Esophagus (tissue), 2 donors: Measurements from ENCODE around the gene DNAH12. TPM values are rescaled to one million over a fixed set of nuclear protein-coding genes. Genes with fewer than 3 reads are reported as not detected.

Source experiments
- H3K27ac ChIP-seq, 2 donors: one replicate each; pipeline ENCODE4 v1.5.1; 2013; ENCODE audit warnings: low read depth in 2 of 2, mild to moderate bottlenecking in 2 of 2, inconsistent platforms in 1 of 2, low read length in 1 of 2, moderate library complexity in 1 of 2
- H3K27me3 ChIP-seq, 2 donors: one replicate each; pipeline ENCODE4 v1.6.1; 2013; ENCODE audit warnings: low read length in 2 of 2, control low read depth in 1 of 2, mild to moderate bottlenecking in 1 of 2; ENCODE audit not compliant: insufficient read depth in 2 of 2, control insufficient read depth in 1 of 2
- H3K36me3 ChIP-seq, 2 donors: one replicate each; pipeline ENCODE4 v1.6.1; 2013; ENCODE audit warnings: low read length in 1 of 2; ENCODE audit not compliant: control insufficient read depth in 2 of 2, insufficient read depth in 2 of 2
- H3K4me1 ChIP-seq, 2 donors: one replicate each; pipeline ENCODE4 v1.6.1; 2013; ENCODE audit warnings: low read length in 1 of 2; ENCODE audit not compliant: control insufficient read depth in 2 of 2, insufficient read depth in 2 of 2
- H3K4me3 ChIP-seq, 2 donors: one replicate each; pipeline ENCODE4 v1.5.1; 2013; ENCODE audit warnings: low read length in 2 of 2, mild to moderate bottlenecking in 2 of 2, low read depth in 1 of 2, moderate library complexity in 1 of 2
- H3K9me3 ChIP-seq, 2 donors: one replicate each; pipeline ENCODE4 v1.6.1; 2013; ENCODE audit warnings: mild to moderate bottlenecking in 2 of 2, low read depth in 1 of 2, low read length in 1 of 2, moderate library complexity in 1 of 2; ENCODE audit not compliant: control insufficient read depth in 2 of 2, insufficient read depth in 1 of 2
- WGBS, 2 donors: extraction: QIAGEN DNeasy Blood & Tissue Kit; methylation state at CpG; one replicate each; pipeline ENCODE4 v1.1.7; 2013; 5-methylcytosine and 5-hydroxymethylcytosine counted together
- polyA plus RNA-seq, 2 donors: library from polyadenylated mRNA; stranded (reverse); fragments of 200-250 nt; gene quantifications; one replicate each; pipeline ENCODE4 v1.2.3, GENCODE V29; 2013
- donor health status: healthy with polysubstance abuse.
- donor health status: Bipolar disorder and iron deficiency.

Gene DNAH12
- polyA plus RNA-seq, 2 donors: 0.06 to 0.24 TPM

GRCh38 chr3:57268416-57268815 lies 275.7 kb downstream of the DNAH12 start:
- Histone ChIP-seq H3K4me1 (no peaks in the 10 kb centered on the region), H3K36me3 (peaks cover 0 to 2% of the 10 kb centered on the region in 2 donors), H3K27me3 (no peaks in the 10 kb centered on the region), H3K4me3 (no peak overlapping the region), H3K27ac (no peak overlapping the region), H3K9me3 (no peaks in the 10 kb centered on the region)
- 84 to 90% methylated on average over 1 of the region's 1 CpG for WGBS, 2 donors

DNA sequence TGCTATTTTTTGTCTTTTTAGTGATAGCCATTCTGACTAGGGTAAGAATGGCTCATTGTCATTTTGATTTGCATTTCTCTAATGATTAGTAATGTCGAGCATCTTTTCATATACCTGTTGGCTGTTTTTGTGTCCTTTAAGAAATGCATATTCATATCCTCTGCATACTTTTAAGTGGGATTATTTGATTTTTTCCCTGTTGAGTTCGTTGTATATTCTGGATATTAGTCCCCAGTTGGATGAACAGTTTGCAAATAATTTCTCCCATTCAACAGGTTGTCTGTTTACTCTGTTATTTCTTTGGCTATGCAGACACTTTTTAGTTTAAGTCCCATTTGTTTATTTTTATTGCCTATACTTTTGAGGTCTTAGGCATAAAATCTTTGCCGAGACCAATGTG lies 282.2 kb downstream of the DNAH12 start:
- Histone ChIP-seq H3K9me3 (no peaks in the 10 kb centered on the region), H3K27ac (no peak overlapping the region), H3K36me3 (peaks cover 7 to 9% of the 10 kb centered on the region in 2 donors), H3K4me1 (no peaks in the 10 kb centered on the region), H3K4me3 (no peak overlapping the region), H3K27me3 (no peaks in the 10 kb centered on the region)
- 92 to 94% methylated on average over 3 of the region's 3 CpGs for WGBS, 2 donors

DNA sequence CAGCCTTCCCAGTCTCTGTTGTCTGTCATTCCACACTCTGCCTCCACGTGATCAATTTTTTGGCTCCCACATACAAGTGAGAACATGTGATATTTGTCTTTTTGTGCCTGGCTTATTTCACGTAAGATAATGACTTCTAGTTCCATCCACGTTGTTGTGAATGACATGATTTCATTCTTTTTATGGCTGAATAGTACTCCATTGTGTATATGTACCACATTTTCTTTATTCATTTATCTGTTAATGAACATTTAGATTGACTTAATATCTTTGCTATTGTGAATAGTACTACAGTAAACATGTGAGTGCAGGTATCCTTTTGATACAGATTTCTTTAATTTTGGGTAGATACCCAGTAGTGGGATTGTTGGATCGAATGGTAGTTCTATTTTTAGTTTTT lies 283.0 kb downstream of the DNAH12 start:
- H3K27me3 ChIP-seq: no peaks in the 10 kb centered on the region
- H3K4me1 ChIP-seq: no peaks in the 10 kb centered on the region
- no peak overlapping the region for H3K27ac ChIP-seq
- H3K36me3 ChIP-seq: peaks cover 7 to 10% of the 10 kb centered on the region in 2 donors
- H3K4me3 ChIP-seq: no peak overlapping the region
- WGBS, 2 donors: 93% methylated on average over 4 of the region's 4 CpGs
- no peaks in the 10 kb centered on the region for H3K9me3 ChIP-seq

- Histone ChIP-seq H3K4me3 (no peak overlapping the region), H3K4me1 (no peaks in the 10 kb centered on the region), H3K27ac (no peak overlapping the region), H3K36me3 (peaks cover 7 to 10% of the 10 kb centered on the region in 2 donors), H3K27me3 (no peaks in the 10 kb centered on the region), H3K9me3 (no peaks in the 10 kb centered on the region)
Measured at GRCh38 chr3:57257678-57258077, 286.5 kb downstream of the DNAH12 start.

DNA sequence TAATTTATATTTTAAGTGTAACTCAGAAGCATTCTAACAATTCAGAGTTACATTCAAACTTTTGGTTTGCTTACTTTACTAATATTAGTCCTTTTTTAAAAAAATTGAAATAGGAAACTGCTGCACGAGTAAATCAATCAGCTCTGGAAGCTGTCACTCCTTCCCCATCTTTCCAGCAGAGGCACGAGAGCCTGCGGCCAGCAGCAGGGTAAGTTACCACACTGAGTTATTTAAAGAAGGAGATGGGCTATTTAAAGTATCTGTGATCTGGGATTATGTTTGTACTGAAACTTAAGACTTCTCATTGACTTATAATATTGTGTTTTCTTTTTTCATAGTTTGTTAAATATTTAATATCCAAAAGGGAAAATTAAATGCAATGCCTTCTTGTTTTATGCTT lies 287.3 kb downstream of the DNAH12 start:
- Histone ChIP-seq H3K27me3 (no peaks in the 10 kb centered on the region), H3K27ac (no peak overlapping the region), H3K36me3 (peaks cover 7 to 10% of the 10 kb centered on the region in 2 donors), H3K4me3 (no peak overlapping the region), H3K9me3 (no peaks in the 10 kb centered on the region), H3K4me1 (no peaks in the 10 kb centered on the region)
- WGBS, 2 donors: 81 to 85% methylated on average over 3 of the region's 3 CpGs

DNA sequence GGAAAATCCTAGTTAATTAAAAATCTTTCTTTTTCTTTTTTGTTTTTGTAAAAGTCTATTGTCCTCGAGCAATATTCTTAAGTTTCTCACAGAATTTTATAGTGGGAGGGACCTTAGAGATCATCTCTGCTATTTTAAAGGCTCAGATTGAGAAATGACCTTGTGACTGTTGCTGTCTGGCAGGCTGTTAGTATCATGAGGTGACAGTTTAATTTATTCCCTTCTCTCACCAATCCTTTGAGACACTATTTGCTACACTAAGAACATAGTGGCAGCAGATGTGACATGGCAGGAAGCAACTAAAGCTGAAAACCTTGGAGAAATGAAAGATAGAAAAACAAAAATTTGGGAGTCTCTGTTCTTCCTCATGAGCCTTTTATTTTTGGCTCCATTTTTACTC lies 291.7 kb downstream of the DNAH12 start:
- Histone ChIP-seq H3K4me3 (no peak overlapping the region), H3K9me3 (no peaks in the 10 kb centered on the region), H3K27me3 (no peaks in the 10 kb centered on the region), H3K27ac (no peak overlapping the region), H3K4me1 (no peaks in the 10 kb centered on the region), H3K36me3 (peaks cover 0 to 4% of the 10 kb centered on the region in 2 donors)
- 85 to 86% methylated on average over 1 of the region's 1 CpG for WGBS, 2 donors

DNA sequence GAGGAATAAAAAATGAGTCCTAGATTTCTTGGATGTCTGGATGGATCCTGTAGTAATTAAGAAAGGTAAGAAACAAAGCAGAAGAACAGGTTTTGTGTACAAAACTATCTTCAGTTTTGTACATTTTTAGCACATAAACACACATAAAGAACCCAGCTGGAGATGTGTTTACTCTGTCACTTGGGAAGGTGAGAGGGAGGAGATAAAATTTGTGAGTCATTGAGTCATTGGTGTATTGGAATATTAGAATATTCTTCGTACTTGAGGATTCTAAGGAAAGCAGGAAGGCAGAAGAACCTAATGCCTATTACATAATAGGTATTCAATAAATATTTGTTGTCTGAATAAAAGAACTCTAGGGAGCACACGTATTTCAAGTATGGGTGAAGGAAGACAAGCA lies 299.2 kb downstream of the DNAH12 start:
- Histone ChIP-seq H3K36me3 (peaks cover 6 to 10% of the 10 kb centered on the region in 2 donors), H3K4me1 (no peaks in the 10 kb centered on the region), H3K27ac (no peak overlapping the region), H3K27me3 (no peaks in the 10 kb centered on the region), H3K9me3 (no peaks in the 10 kb centered on the region), H3K4me3 (no peak overlapping the region)
- 77 to 82% methylated on average over 2 of the region's 2 CpGs for WGBS, 2 donors

Other genes with a start within 250 kb of the DNAH12 start
- gene PDE12, start 11.9 kb upstream of the DNAH12 start, polyA plus RNA-seq: 1 to 10 TPM; 3.0 to 7.7 TPM
- gene ARF4, start 53.0 kb upstream of the DNAH12 start, polyA plus RNA-seq: 100 to 1,000 TPM in 1 of 2 donors, 10 to 100 TPM in 1; 74.8 to 113 TPM
- gene DENND6A, start 148.7 kb upstream of the DNAH12 start, polyA plus RNA-seq: 1 to 10 TPM; 6.0 to 6.8 TPM
- gene SLMAP, start 212.0 kb upstream of the DNAH12 start, polyA plus RNA-seq: 10 to 100 TPM; 22.0 to 31.5 TPM